Measurements from ENCODE around the gene TELO2.

TELO2 gene

DNA sequence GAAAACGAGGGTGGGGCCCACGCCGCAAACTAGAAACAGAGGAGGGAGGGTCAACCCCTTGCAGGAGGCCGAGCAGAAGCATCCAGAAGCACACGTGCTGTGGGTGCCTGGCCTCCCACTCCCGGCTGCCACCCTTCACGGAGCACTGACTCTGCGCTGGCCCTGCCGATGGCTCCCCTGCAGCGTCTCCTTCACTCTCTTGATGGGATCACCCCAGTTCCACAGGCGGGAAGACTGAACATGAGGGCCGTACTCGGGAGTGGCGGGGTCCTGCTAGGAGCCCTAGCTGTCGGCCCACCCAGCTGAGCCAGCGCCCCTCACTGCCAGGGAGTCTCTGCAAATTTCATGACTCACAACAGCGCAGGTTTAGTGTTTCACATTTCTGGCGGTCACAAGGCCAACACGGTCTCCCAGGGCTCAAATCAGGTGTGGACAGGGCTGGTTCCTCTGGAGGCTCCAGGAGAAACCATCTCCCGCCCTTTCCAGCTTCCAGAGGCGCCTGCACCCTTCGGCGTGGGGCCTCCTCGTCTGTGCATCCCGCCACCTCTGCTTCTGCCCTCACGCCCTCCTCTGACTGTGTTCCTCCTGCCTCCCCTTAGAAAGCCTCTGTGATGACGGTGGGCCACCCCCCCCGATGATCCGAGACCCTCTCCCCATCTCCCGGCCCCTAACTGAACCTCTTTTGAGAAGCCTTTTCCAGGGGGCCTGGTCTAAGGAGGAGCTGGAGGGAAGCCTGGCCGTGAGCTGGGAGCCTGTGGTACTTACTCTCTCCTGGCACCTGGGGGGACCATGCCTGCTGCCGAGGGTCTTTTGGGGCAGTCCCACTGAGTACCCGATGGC is 6.4 kb upstream of the TELO2 start (continued):
- TF ChIP-seq, protein P1, sequence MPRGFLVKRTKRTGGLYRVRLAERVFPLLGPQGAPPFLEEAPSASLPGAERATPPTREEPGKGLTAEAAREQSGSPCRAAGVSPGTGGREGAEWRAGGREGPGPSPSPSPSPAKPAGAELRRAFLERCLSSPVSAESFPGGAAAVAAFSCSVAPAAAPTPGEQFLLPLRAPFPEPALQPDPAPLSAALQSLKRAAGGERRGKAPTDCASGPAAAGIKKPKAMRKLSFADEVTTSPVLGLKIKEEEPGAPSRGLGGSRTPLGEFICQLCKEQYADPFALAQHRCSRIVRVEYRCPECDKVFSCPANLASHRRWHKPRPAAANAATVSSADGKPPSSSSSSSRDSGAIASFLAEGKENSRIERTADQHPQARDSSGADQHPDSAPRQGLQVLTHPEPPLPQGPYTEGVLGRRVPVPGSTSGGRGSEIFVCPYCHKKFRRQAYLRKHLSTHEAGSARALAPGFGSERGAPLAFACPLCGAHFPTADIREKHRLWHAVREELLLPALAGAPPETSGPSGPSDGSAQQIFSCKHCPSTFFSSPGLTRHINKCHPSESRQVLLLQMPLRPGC (tag by site-specific recombination; IDR thresholded peaks at IDR 0.05): no peak

DNA sequence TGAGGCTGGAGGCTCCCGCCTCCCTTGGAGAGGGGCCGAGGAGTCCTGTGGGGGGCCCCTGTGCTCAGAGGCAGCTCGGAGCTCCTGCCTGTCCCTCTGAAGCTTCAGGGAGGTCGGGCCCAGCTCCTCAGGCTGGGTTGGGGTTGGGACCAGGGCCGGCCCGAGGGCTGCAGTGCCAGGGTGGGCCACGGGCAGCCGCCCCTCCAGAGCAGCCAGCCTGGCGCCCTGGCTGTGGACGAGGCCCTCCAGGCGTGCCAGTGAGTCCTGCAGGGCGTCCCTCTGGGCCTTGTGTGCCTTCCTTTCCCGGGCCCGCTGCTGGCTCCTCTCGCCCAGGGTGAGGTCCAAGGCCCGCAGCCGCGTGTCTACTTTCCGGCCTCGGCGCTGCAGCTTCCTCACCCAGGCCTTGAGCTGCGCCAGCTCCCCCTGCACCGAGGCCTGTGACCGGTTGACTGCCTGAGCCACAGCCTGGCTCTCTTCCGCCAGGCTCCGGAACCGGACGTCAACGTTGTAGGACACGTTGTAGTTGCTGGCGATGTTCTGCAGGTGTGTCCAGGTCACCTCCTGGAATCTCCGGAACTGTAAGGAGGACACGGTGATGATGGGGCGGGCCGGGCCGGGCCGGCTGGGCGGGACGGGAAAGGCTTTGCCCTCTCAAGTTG is 5.6 kb upstream of the TELO2 start:
- no peak overlapping the region for H3K27ac ChIP-seq (ENCODE audit: extremely low read depth, low read depth, low read length)
- TF ChIP-seq ZNF354C (tag by site-specific recombination; IDR thresholded peaks at IDR 0.05; ENCODE audit: borderline replicate concordance, low read depth) (no peak), ZNF677 (tag by site-specific recombination; IDR thresholded peaks at IDR 0.05) (no peak), ZNF311 (tag by site-specific recombination; IDR thresholded peaks at IDR 0.05; ENCODE audit: borderline replicate concordance) (no peak), SP2 (tag by site-specific recombination; IDR thresholded peaks at IDR 0.05) (no peak), ZNF560 (tag by site-specific recombination; IDR thresholded peaks at IDR 0.05; ENCODE audit: borderline replicate concordance) (no peak), TRIM28 (IDR thresholded peaks at IDR 0.05; ENCODE audit: borderline replicate concordance, low read length) (no peak), ZNF37A (tag by site-specific recombination; IDR thresholded peaks at IDR 0.05) (no peak), ZNF2 (tag by site-specific recombination; IDR thresholded peaks at IDR 0.05) (no peak), ZNF585B (tag by site-specific recombination; IDR thresholded peaks at IDR 0.05) (no peak)
- no peaks in the 10 kb centered on the region for H3K4me1 ChIP-seq (ENCODE audit: control insufficient read depth, insufficient read depth, low read length)
- CTCF ChIA-PET: no interaction called here
- H3K9me3 ChIP-seq (ENCODE audit: control insufficient read depth, insufficient read depth, low read depth, low read length): no peaks in the 10 kb centered on the region
- H3K36me3 ChIP-seq (ENCODE audit: control insufficient read depth in 2 of 2, insufficient read depth in 1 of 2, low read length in 2 of 2): no peaks in the 10 kb centered on the region
- H3K4me3 ChIP-seq (ENCODE audit: low read depth, low read length): no peak overlapping the region
- POLR2A ChIA-PET: interaction anchor here (1.1 kb wide), 1 partner anchor 10 kb away, joined by 3 read pairs; no protein-coding TSS in a partner anchor

DNA sequence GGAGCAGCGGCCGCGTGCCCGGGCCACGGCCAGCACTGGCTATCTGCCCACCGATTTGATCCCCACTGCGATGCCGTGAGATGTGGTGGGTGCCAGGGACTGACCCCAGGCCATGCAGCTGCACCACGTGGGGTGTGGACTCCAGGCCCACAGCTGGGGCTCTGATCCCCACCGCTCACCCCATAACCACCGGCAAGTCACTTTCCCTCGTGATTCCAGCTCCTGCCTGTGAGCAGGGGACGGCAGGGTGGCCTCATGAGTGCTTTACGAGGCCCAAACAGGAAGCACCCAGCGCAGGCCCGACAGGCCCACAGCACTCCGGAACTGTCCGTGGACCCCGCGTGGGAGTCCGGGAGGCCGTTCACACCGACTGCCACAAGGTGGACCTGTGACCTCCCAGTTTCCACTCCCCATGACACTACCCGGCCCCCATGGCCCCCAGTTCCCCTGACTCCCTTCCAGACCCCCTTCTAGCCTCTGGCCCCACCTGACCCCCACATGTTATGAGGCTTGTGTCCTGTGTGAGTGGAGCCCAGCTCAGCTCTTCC is 5.0 kb upstream of the TELO2 start:
- H3K4me1 ChIP-seq (ENCODE audit: control insufficient read depth, insufficient read depth, low read length): 0 out of 2 replicates have a peak, but pooled peaks cover 2% of the 10 kb centered on the region
- POLR2A ChIA-PET: interaction anchor here (1.1 kb wide), 1 partner anchor 10 kb away, joined by 3 read pairs; no protein-coding TSS in a partner anchor
- CTCF ChIA-PET: no interaction called here
- H3K9me3 ChIP-seq (ENCODE audit: control insufficient read depth, insufficient read depth, low read depth, low read length): no peaks in the 10 kb centered on the region
- no peak overlapping the region for H3K27ac ChIP-seq (ENCODE audit: extremely low read depth, low read depth, low read length)
- TF ChIP-seq MYNN (tag by site-specific recombination; IDR thresholded peaks at IDR 0.05; ENCODE audit: borderline replicate concordance) (no peak), ZNF629 (tag by site-specific recombination; IDR thresholded peaks at IDR 0.05) (no peak), ZNF155 (tag by site-specific recombination; IDR thresholded peaks at IDR 0.05) (no peak), ZNF544 (tag by site-specific recombination; IDR thresholded peaks at IDR 0.05) (no peak), GLI2 (tag by site-specific recombination; IDR thresholded peaks at IDR 0.05; ENCODE audit: borderline replicate concordance, low read depth) (no peak), ZNF239 (tag by site-specific recombination; IDR thresholded peaks at IDR 0.05) (no peak)
- TF ChIP-seq, protein P2, sequence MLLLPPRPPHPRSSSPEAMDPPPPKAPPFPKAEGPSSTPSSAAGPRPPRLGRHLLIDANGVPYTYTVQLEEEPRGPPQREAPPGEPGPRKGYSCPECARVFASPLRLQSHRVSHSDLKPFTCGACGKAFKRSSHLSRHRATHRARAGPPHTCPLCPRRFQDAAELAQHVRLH (tag by site-specific recombination; IDR thresholded peaks at IDR 0.05): no peak
- TF ChIP-seq, protein P3, sequence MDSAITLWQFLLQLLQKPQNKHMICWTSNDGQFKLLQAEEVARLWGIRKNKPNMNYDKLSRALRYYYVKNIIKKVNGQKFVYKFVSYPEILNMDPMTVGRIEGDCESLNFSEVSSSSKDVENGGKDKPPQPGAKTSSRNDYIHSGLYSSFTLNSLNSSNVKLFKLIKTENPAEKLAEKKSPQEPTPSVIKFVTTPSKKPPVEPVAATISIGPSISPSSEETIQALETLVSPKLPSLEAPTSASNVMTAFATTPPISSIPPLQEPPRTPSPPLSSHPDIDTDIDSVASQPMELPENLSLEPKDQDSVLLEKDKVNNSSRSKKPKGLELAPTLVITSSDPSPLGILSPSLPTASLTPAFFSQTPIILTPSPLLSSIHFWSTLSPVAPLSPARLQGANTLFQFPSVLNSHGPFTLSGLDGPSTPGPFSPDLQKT (IDR thresholded peaks at IDR 0.05; ENCODE audit: borderline replicate concordance, low read depth, low read length): no peak
- TF ChIP-seq, protein P1 (tag by site-specific recombination; IDR thresholded peaks at IDR 0.05): no peak
- no peak overlapping the region for H3K4me3 ChIP-seq (ENCODE audit: low read depth, low read length)
- H3K36me3 ChIP-seq (ENCODE audit: control insufficient read depth in 2 of 2, insufficient read depth in 1 of 2, low read length in 2 of 2): no peaks in the 10 kb centered on the region
